ENCODE data around the gene TNFRSF9. TPM values are rescaled to one million over a fixed set of nuclear protein-coding genes. Genes with fewer than 3 reads are reported as not detected.

TNFRSF9 gene
- total and polyA plus RNA-seq, 8 donors = 0.06 to 0.58 (median 0.37) TPM; not detected in 3

DNA sequence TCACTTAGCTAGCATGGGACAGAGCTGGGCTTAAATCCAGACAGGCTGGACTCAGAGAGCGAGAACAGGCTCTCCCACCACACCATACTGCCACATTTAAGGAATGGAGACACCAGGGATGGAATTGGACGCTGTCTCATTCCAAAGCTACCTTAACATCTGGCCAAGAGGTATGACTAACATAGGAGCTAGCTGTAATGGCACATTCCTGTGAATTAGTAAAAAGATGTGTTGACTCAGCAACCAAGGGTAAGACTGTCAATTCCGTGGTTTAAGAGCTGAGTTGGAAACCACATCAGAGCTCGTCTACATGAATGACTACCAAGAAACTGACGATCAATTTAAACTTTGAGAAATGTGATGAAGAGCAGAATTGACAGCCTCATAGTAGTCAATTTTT is 8.3 kb upstream of the TNFRSF9 start:
- no peak for DNase-seq
- intact Hi-C loops (cut with DNase I; ENCODE audit: low total_unique reads) = no loop called here
- Histone ChIP-seq H3K27ac (no peak overlapping the region), H3K9me3 (no peaks in the 10 kb centered on the region), H3K4me3 (no peak overlapping the region), H3K4me1 (peaks cover 0 to 6% (median 5%) of the 10 kb centered on the region in 4 donors), H3K27me3 (no peaks in the 10 kb centered on the region), H3K36me3 (no peaks in the 10 kb centered on the region)
- TF ChIP-seq EP300 (IDR thresholded peaks at IDR 0.05) = no peak
- no peak for TF ChIP-seq POLR2AphosphoS5 (IDR thresholded peaks at IDR 0.05)
- TF ChIP-seq POLR2A (IDR thresholded peaks at IDR 0.05) = no peak
- no peak for TF ChIP-seq CTCF (IDR thresholded peaks at IDR 0.05)
- 69 to 76% (median 74%) methylated on average over 5 of the region's 5 CpGs for WGBS, 5 donors

DNA sequence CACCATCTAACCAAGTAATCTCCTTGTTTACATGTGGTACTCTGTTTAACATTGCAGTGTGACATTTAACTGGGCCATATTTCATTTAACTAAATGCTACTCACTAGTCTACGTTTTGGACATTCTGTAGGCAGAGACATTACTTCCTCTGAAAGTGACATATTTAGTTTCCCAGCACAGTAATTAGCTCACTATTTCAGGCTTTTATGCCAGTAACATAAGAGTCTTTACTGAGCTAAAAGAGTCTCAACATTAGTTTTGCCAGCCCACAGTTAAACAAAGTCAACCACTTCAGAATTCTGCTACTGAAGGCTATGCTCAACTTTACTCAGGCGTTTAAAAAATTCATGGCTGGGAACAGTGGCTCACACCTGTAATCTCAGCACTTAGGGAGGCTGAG is 2.6 kb upstream of the TNFRSF9 start:
- no peak for TF ChIP-seq CTCF (IDR thresholded peaks at IDR 0.05)
- TF ChIP-seq EP300 (IDR thresholded peaks at IDR 0.05) = no peak
- TF ChIP-seq POLR2A (IDR thresholded peaks at IDR 0.05) = no peak
- TF ChIP-seq POLR2AphosphoS5 (IDR thresholded peaks at IDR 0.05) = no peak
- no peaks in the 10 kb centered on the region for H3K9me3 ChIP-seq
- H3K27ac ChIP-seq = peak overlapping the region in 2 of 5 donors; percentile 77 to 78
- DNase-seq = no peak
- H3K36me3 ChIP-seq = no peaks in the 10 kb centered on the region
- intact Hi-C loops (cut with DNase I; ENCODE audit: low total_unique reads) = no loop called here
- WGBS, 5 donors = 50 to 57% (median 53%) methylated on average over 2 of the region's 2 CpGs
- no peak overlapping the region for H3K4me3 ChIP-seq
- peaks cover 0 to 40% (median 6%) of the 10 kb centered on the region in 3 donors for H3K27me3 ChIP-seq
- H3K4me1 ChIP-seq = peaks cover 15 to 38% (median 19%) of the 10 kb centered on the region in 4 donors

- TF ChIP-seq CTCF (IDR thresholded peaks at IDR 0.05) = no peak
- TF ChIP-seq POLR2AphosphoS5 (IDR thresholded peaks at IDR 0.05) = no peak
- no peak for TF ChIP-seq EP300 (IDR thresholded peaks at IDR 0.05)
- TF ChIP-seq POLR2A (IDR thresholded peaks at IDR 0.05) = no peak
- H3K27ac ChIP-seq = peak overlapping the region; percentile 25 to 78 (median 71)
- H3K9me3 ChIP-seq = no peaks in the 10 kb centered on the region
- DNase-seq = peak; percentile 48 to 81
- H3K36me3 ChIP-seq = no peaks in the 10 kb centered on the region
- H3K27me3 ChIP-seq = peaks cover 0 to 41% (median 6%) of the 10 kb centered on the region in 3 donors
- intact Hi-C loops (cut with DNase I; ENCODE audit: low total_unique reads) = no loop called here
- 7 to 12% (median 8%) methylated on average over 26 to 40 of the region's 40 CpGs for WGBS, 5 donors
- peak overlapping the region; percentile 27 to 40 (median 32) for H3K4me3 ChIP-seq
- peaks cover 15 to 38% (median 19%) of the 10 kb centered on the region in 4 donors for H3K4me1 ChIP-seq
Observed at GRCh38 chr1:7942214-7942921, 1.7 kb upstream of the TNFRSF9 start.

GRCh38 chr1:7941437-7941793 is 776 bp upstream of the TNFRSF9 start:
- DNase-seq = no peak
- Histone ChIP-seq H3K9me3 (no peaks in the 10 kb centered on the region), H3K4me1 (peaks cover 15 to 38% (median 19%) of the 10 kb centered on the region in 4 donors), H3K36me3 (no peaks in the 10 kb centered on the region), H3K4me3 (no peak overlapping the region), H3K27me3 (peaks cover 0 to 48% (median 6%) of the 10 kb centered on the region in 3 donors), H3K27ac (no peak overlapping the region)
- intact Hi-C loops (cut with DNase I; ENCODE audit: low total_unique reads) = no loop called here
- 58 to 80% (median 73%) methylated on average over 9 of the region's 9 CpGs for WGBS, 5 donors
- no peak for TF ChIP-seq POLR2A (IDR thresholded peaks at IDR 0.05)

GRCh38 chr1:7940034-7940433 is 605 bp downstream of the TNFRSF9 start:
- H3K36me3 ChIP-seq = no peaks in the 10 kb centered on the region
- H3K9me3 ChIP-seq = no peaks in the 10 kb centered on the region
- intact Hi-C loops (cut with DNase I; ENCODE audit: low total_unique reads) = no loop called here
- no peak for DNase-seq
- peaks cover 0 to 48% (median 6%) of the 10 kb centered on the region in 3 donors for H3K27me3 ChIP-seq
- no peak for TF ChIP-seq POLR2A (IDR thresholded peaks at IDR 0.05)
- TF ChIP-seq CTCF (IDR thresholded peaks at IDR 0.05) = no peak
- no peak for TF ChIP-seq EP300 (IDR thresholded peaks at IDR 0.05)
- no peak for TF ChIP-seq POLR2AphosphoS5 (IDR thresholded peaks at IDR 0.05)
- peaks cover 15 to 38% (median 19%) of the 10 kb centered on the region in 4 donors for H3K4me1 ChIP-seq
- no peak overlapping the region for H3K27ac ChIP-seq
- WGBS, 5 donors = 67 to 80% (median 74%) methylated on average over 3 of the region's 3 CpGs
- no peak overlapping the region for H3K4me3 ChIP-seq

Measured in stomach (tissue), 9 donors.